GM18909 (cell line): ENCODE data around the gene ARMH3.
"Not testable (repeated sequence)": the region's sequence is repeated elsewhere in the genome, so short reads cannot be mapped to it uniquely, and the experiment has no call there.

Experiments
- ATAC-seq: cut with Tn5 transposase; IDR thresholded peaks from one replicate; pipeline ENCODE4 v1.9.1; 2021; ENCODE audit warnings: mild to moderate bottlenecking; ENCODE audit not compliant: unreplicated experiment, poor library complexity

Gene ARMH3

DNA sequence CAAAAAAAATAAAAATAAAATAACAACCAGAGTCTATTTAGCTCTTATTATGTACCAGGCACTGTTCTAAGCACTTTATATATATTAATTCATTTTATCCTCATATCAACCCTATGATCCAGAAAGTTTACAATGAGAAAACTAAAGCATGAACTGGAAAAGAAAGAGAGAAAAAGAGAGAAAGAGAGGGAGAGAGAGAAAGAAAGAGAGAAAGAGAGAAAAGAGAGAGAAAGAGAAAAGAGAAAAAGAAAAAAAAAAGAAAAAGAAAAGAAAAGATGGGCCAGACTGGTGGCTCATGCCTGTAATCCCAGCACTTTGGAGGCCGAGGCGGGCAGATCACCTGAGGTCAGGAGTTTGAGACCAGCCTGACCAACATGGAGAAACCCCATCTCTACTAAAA lies 9.9 kb downstream of the ARMH3 start:
- ATAC-seq = no peak

- ATAC-seq = no peak
Observed at GRCh38 chr10:102045292-102045691, 10.7 kb downstream of the ARMH3 start.

DNA sequence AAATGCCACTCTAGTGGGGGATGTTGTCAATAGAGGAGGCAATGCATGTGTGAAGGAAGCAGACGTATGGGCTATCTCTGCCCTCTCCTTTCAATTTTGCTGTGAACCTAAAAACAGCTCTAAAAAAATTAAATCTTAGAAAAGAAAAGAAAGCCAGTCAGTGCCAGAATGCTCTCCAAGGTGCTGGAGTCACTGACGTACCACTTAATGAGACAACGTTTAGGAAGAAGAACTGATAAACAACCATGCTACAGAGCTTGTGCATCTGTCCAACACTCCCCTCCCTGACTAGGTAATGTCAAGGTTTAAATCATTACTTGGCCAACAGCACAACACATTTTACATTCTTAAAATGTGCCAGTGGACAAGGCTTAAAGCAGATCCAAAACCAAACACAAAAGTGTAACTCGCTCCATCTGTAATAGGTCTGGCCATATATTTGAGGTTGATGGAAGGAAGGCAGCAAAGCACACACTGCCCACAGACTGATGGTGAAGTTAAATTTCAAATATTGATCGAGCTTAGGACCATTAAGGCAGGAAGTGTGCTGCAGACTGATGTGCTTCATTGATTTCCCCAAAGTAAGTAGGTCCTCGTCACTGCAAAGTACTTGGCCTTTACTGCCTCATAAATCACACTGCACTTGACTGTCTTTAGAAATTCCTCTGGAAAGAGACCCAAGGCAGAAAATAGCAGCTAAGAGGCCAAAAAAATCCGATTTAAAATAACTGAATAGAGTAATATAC lies 15.5 kb downstream of the ARMH3 start:
- ATAC-seq = no peak

DNA sequence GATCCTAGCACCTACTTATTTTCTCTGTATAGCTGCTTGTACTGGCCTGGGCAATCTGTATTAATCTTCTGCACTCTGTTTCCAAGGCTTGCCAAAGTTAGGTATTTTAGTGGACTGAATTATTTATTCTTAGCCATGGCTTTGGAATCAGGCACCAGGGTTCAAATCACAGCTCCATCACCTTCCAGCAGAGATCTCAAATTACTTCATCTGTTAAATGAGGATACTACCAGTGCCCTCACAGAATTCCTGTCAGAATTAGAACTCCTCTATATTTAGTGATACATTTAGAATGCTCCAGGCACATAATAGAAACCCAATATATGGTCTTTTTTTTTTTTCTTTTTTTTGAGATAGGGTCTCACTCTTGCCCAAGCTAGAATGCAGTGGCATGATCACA lies 17.6 kb downstream of the ARMH3 start:
- no peak for ATAC-seq

DNA sequence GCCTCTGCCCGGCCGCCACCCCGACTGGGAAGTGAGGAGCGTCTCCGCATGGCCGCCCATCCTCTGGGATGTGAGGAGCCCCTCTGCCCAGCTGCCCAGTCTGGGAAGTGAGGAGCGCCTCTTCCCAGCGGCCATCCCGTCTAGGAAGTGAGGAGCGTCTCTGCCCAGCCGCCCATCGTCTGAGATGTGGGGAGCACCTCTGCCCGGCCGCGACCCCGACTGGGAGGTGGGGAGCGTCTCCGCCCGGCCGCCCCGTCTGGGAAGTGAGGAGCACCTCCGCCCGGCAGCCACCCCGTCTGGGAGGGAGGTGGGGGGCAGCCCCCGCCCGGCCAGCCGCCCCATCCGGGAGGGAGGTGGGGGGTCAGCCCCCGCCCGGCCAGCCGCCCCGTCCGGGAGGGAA lies 20.2 kb downstream of the ARMH3 start:
- not testable (repeated sequence) for ATAC-seq

GRCh38 chr10:102033787-102034186 lies 22.2 kb downstream of the ARMH3 start:
- ATAC-seq = no peak

GRCh38 chr10:102027261-102027660 lies 28.7 kb downstream of the ARMH3 start:
- no peak for ATAC-seq

- ATAC-seq = no peak
Observed at GRCh38 chr10:102024799-102025198, 31.2 kb downstream of the ARMH3 start.

- no peak for ATAC-seq
Observed at GRCh38 chr10:102020938-102021337, 35.0 kb downstream of the ARMH3 start.

GRCh38 chr10:102017295-102017694 lies 38.7 kb downstream of the ARMH3 start:
- ATAC-seq = no peak

DNA sequence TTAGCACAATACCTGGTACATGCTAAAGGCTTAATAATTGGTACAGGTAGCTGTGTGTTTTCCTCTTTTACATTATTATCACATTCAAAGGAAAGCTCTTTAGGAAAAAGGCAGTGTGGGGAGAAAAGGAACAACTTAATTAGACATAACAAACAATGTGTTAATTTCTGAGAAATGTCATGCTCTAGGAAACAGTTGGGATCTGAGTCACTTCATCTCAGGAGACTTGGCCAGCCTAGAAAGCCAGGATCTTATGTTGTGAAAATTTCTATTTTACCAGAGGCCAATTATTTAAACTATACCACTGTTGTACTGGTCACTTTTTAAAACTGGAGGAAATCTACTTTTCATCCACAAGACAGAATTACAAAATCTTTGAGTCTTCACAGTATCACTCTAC lies 39.6 kb downstream of the ARMH3 start:
- no peak for ATAC-seq

- no peak for ATAC-seq
Observed at GRCh38 chr10:102010961-102011360, 45.0 kb downstream of the ARMH3 start.

GRCh38 chr10:102009801-102010425 lies 46.1 kb downstream of the ARMH3 start:
- no peak for ATAC-seq

DNA sequence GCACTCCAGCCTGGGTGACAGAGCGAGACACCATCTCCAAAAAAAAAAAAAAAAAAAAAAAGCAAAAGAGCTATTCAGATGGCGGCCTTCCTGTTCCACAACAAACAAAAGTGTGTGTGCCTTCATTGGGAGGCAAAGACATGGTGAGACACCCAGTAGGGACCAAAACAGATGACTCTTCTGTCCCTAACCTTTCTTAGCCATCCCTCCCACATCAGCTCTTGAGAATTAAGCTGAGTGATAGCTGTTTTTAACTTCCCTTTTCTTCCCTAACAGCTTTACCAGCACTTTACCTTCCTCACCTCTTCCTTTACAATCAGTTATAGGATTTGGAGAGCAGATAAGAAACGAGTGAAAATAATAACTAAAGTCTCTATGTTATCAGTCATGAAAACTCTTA lies 48.2 kb downstream of the ARMH3 start:
- no peak for ATAC-seq

GRCh38 chr10:102007031-102007430 lies 48.9 kb downstream of the ARMH3 start:
- ATAC-seq = not testable (repeated sequence)

DNA sequence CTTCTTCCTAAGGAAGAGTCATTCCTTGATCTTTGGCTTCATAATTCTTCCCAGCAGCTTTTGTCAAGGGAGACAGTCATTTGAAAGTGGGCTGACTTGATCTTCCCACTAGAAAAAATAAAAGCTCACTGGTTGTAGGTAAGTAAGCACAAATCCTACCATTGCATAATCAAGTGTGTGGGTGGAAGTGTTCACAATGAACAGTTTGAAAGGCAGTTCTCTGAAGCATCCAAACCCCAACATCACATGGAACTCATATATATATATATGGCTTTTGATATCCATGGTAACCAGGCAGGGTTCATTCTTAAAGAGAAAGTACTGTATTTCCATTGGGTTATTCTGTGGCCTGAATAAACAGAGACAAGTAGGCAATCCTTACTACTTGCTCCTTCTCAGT lies 51.6 kb downstream of the ARMH3 start:
- no peak for ATAC-seq

DNA sequence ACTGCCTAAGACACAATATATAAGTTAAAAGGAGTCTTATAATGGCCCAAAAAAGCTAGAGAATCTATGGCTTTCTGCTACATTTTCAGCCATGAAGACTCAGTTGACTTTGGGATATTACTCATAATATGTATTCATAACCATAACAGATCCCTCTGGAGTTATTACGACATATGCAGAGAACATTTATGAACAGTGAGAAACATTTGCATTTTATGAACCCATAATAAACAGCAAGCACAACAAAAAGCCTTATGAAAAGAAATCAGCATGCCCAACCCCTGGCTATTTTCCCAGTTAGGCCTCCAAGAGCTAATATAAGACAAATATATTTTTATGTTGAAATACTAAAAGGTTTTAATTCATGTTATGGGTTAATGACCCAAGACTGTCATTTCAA lies 52.4 kb downstream of the ARMH3 start:
- ATAC-seq = no peak

GRCh38 chr10:102001435-102002068 lies 54.4 kb downstream of the ARMH3 start:
- peak; percentile 73 for ATAC-seq

DNA sequence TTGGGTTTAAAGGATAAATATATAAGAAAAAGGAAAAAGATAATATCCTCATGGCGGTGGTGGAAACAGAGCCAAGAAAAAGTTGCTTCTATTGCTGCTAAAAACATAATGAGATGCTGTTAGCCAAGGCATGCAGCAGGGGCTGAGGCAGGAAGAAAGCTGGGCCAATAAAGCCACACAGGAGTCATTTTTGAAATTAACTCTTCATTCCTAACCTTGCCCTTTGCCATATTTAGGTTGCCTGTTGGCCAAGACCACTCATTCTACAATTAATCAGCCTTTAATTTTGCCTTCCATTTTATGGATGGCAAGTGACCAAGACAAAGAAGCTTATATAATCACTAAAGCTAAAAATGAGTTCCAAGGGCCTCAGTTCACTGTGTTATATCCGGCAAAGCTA lies 58.2 kb downstream of the ARMH3 start:
- no peak for ATAC-seq

GRCh38 chr10:101995451-101996063 lies 60.4 kb downstream of the ARMH3 start:
- ATAC-seq = no peak

- no peak for ATAC-seq
Observed at GRCh38 chr10:101993651-101994200, 62.2 kb downstream of the ARMH3 start.
